HL-60 (cell line): Measurements from ENCODE around the gene RBMS3.

ENCODE experiments used
- DNase-seq, 2 experiments: peaks; one replicate each; pipeline ENCODE4 v3.0.0-alpha.2; 2010 to 2020; ENCODE audit warnings: low read depth in 1 of 2, low spot score in 1 of 2
- H3K27ac ChIP-seq: fragments of 250-450 bp; sonication (Bioruptor Pico); replicated peaks from 2 replicates; pipeline ENCODE4 v1.5.1; 2020; ENCODE audit warnings: mild to moderate bottlenecking, moderate library complexity
- H3K27me3 ChIP-seq: fragments of 250-450 bp; sonication (Bioruptor Pico); 2 replicates; pipeline ENCODE4 v1.5.1; 2021; ENCODE audit warnings: mild to moderate bottlenecking, moderate library complexity; ENCODE audit not compliant: insufficient read depth, poor library complexity, severe bottlenecking
- H3K4me3 ChIP-seq: replicated peaks from 2 replicates; pipeline ENCODE4 v1.5.1; 2011; ENCODE audit warnings: mild to moderate bottlenecking, control low read depth, low read length; ENCODE audit not compliant: insufficient read depth
- CTCF ChIP-seq: IDR thresholded peaks from one replicate; pipeline ENCODE4 v1.5.1; 2011; ENCODE audit warnings: low read length, control low read depth, inconsistent platforms; ENCODE audit not compliant: insufficient read depth
- GABPA ChIP-seq: IDR thresholded peaks from 2 replicates; pipeline ENCODE4 v1.6.1; 2012; ENCODE audit warnings: low read depth
- POLR2AphosphoS5 ChIP-seq: IDR thresholded peaks from 2 replicates; pipeline ENCODE4 v1.6.1; 2012; ENCODE audit warnings: low read depth
- REST ChIP-seq: IDR thresholded peaks from 2 replicates; pipeline ENCODE4 v1.6.1; 2012; ENCODE audit warnings: low read depth; ENCODE audit not compliant: insufficient replicate concordance
- SPI1 ChIP-seq: IDR thresholded peaks from 2 replicates; pipeline ENCODE4 v1.6.1; 2012; ENCODE audit warnings: low read depth, mild to moderate bottlenecking, borderline replicate concordance

Gene RBMS3

GRCh38 chr3:29335438-29335837, 54.6 kb downstream of the RBMS3 start:
- Histone ChIP-seq H3K27ac (no peak overlapping the region), H3K27me3 (no peaks in the 10 kb centered on the region), H3K4me3 (no peak overlapping the region)
- no peak for DNase-seq
- TF ChIP-seq CTCF, result no peak
- no peak for TF ChIP-seq REST
- TF ChIP-seq GABPA, result no peak
- no peak for TF ChIP-seq POLR2AphosphoS5
- no peak for TF ChIP-seq SPI1

GRCh38 chr3:29335943-29336342, 55.1 kb downstream of the RBMS3 start:
- no peak overlapping the region for H3K27ac ChIP-seq
- TF ChIP-seq SPI1, result no peak
- no peak overlapping the region for H3K4me3 ChIP-seq
- H3K27me3 ChIP-seq, result no peaks in the 10 kb centered on the region
- DNase-seq, result no peak

- H3K4me3 ChIP-seq, result no peak overlapping the region
- no peak overlapping the region for H3K27ac ChIP-seq
- no peaks in the 10 kb centered on the region for H3K27me3 ChIP-seq
- DNase-seq, result no peak
- TF ChIP-seq REST (no peak), SPI1 (no peak), GABPA (no peak), POLR2AphosphoS5 (no peak), CTCF (no peak)
Measured at GRCh38 chr3:29337565-29337964, 56.7 kb downstream of the RBMS3 start.

GRCh38 chr3:29338377-29338776, 57.5 kb downstream of the RBMS3 start:
- TF ChIP-seq GABPA (no peak), CTCF (no peak), REST (no peak)
- Histone ChIP-seq H3K27ac (no peak overlapping the region), H3K27me3 (no peaks in the 10 kb centered on the region), H3K4me3 (no peak overlapping the region)
- no peak for DNase-seq
